ENCODE data around the gene GUCA1A.

GUCA1A gene

DNA sequence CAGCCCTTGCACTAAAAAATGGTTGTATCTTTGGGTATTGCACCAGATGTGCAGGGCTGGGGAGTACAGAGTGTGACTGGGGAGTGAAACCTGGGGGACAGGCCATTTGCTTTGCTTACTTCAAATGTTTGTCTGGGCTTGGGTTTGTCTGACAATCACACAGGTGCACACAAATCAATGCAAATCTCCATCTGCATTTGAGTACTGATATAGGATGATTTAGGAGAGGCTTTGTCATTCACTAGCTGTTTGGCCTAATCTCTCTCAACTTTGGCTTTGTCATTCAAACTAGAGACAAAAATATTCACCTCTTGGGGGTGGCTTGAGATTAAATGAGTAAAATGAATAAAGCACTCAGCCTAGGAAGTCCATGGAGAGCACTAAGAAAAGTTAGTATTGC is 3.8 kb downstream of the GUCA1A start:
- TF ChIP-seq, protein P1, sequence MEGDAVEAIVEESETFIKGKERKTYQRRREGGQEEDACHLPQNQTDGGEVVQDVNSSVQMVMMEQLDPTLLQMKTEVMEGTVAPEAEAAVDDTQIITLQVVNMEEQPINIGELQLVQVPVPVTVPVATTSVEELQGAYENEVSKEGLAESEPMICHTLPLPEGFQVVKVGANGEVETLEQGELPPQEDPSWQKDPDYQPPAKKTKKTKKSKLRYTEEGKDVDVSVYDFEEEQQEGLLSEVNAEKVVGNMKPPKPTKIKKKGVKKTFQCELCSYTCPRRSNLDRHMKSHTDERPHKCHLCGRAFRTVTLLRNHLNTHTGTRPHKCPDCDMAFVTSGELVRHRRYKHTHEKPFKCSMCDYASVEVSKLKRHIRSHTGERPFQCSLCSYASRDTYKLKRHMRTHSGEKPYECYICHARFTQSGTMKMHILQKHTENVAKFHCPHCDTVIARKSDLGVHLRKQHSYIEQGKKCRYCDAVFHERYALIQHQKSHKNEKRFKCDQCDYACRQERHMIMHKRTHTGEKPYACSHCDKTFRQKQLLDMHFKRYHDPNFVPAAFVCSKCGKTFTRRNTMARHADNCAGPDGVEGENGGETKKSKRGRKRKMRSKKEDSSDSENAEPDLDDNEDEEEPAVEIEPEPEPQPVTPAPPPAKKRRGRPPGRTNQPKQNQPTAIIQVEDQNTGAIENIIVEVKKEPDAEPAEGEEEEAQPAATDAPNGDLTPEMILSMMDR (IDR thresholded peaks at IDR 0.05; ENCODE audit: low read depth, low read length) = no peak
- no peak for DNase-seq (ENCODE audit: low read depth in 2 of 2)
- H3K4me3 ChIP-seq (replicated peaks in 1 of 2; ENCODE audit: low read depth in 2 of 2, low read length in 2 of 2) = no peak overlapping the region

DNA sequence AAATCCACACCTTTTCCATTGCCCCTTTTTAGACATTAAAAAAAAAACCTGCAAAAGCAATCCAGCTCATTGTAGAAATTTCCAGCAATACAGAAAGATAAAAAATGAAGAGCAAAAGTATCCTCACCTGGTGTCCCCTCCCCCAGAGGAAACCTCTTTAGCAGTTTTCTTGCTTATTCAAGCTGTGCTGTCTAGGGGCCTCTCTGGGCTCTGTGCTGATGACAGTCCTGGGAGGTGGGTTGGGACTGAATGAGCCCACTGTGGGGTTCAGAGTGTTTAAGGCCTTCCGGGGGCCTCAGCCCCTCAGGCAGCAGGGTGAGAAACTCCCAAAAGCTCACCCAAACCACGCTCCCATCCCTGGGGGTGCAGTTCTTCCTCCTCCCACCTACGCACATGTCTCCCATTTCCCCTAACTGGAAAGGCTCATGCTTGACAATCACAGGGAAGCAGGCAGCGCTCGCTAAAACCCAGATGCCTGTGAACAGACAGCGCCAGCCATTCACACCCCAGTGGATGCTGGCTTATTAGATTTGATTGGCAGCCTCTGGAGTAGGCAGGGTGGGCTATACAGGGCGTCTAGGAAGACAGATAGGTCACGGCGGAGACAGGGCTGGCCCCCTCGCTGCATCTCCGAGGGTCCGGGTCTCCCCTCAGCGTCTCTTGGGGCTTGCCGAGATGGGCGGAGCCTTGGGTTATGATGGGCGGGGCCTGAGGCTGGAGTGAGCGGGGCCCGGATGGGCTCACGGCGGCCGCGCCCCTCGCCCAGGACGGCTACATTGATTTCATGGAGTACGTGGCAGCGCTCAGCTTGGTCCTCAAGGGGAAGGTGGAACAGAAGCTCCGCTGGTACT is 4.6 kb downstream of the GUCA1A start:
- DNase-seq (ENCODE audit: low read depth in 2 of 2) = no peak
- TF ChIP-seq, protein P1 (IDR thresholded peaks at IDR 0.05; ENCODE audit: low read depth, low read length) = no peak
- no peak overlapping the region for H3K4me3 ChIP-seq (replicated peaks in 1 of 2; ENCODE audit: low read depth in 2 of 2, low read length in 2 of 2)

DNA sequence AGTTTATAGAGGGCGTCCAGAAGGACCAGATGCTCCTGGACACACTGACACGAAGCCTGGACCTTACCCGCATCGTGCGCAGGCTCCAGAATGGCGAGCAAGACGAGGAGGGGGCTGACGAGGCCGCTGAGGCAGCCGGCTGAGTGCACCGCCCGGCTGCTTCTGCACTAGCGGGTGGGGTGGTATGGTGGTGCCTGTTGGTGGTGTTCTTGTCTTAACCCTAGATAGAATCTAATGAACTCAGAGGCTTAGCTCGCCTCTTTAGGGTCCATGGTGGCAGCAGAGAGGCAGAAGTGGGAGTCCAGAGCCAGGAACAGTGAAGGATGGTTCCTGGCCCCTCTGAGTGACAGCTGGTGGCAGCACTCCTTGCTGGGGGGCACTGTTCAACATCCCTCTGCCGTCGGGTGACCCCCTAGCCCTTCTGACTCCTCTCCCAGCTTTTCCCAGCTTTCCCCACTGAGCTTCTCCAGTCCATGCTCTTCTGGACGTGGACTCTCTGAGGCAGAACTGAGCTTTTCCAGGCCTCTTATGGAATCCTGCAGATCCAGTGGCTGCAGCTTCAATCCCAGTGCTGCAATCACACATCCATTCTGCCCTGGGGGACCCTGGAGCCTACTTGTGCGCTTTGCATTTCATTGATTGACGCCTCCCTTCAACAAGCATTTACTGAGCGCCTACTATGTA is 6.2 kb downstream of the GUCA1A start:
- no peak for DNase-seq (ENCODE audit: low read depth in 2 of 2)
- TF ChIP-seq, protein P1 (IDR thresholded peaks at IDR 0.05; ENCODE audit: low read depth, low read length) = no peak
- no peak overlapping the region for H3K4me3 ChIP-seq (replicated peaks in 1 of 2; ENCODE audit: low read depth in 2 of 2, low read length in 2 of 2)

DNA sequence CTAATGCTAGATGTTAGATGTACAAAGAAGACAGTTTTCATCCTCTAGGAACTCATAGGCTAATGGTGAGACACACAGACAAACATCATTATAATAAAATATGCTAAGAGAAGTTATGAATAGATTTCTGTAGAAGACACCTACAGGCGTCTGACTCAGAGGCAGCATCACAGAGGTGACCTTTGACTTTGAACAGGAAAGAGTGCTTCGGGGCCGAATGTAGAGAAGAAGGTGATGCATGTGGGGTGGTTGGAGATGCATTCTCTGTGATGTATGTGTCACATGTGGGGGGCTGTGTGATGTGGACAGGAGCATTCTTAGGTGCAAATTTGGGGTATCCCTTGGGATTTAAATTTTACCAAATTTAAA is 6.8 kb downstream of the GUCA1A start:
- DNase-seq (ENCODE audit: low read depth in 2 of 2) = no peak
- no peak overlapping the region for H3K4me3 ChIP-seq (replicated peaks in 1 of 2; ENCODE audit: low read depth in 2 of 2, low read length in 2 of 2)
- TF ChIP-seq, protein P1 (IDR thresholded peaks at IDR 0.05; ENCODE audit: low read depth, low read length) = no peak

DNA sequence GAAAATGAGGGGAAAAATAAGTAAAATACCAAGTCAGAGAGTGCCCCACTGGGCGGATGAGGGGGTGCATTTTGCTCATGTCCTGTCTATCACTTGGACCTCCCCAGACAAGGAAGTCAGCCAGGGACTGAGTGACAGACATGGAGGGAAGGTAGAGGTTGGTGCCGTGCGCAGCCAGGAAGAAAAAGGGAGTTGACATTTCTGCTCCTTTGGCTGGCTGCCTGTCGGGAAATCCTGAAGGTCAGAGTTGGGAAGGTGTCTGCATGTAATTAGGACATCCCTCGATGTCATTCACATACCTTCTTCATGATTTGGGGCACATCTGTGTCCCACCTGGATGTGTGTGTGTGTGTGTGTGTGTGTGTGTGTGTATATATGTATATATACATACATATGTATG is 8.9 kb downstream of the GUCA1A start:
- TF ChIP-seq, protein P1 (IDR thresholded peaks at IDR 0.05; ENCODE audit: low read depth, low read length) = no peak
- no peak overlapping the region for H3K4me3 ChIP-seq (replicated peaks in 1 of 2; ENCODE audit: low read depth in 2 of 2, low read length in 2 of 2)
- DNase-seq (ENCODE audit: low read depth in 2 of 2) = no peak

DNA sequence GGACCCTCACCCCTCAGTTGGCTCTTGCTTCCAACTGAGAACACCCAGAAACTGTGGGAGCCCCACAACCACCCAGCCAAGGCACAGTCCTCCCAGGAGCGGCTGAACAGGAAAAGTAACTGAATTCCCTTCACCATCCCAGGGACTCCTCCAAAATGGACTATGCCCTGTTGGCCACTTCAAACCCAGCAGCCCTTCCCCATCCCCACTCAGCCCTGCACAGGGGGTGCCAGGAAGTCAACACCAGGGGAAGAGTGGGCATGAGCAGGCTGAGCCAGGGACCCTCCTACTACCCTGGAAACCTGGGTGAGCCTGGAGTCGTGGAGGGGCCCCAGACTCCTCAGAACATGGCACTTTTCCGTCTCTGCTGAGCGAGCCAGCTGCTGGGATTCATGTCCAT is 11.3 kb downstream of the GUCA1A start:
- H3K4me3 ChIP-seq (replicated peaks in 1 of 2; ENCODE audit: low read depth in 2 of 2, low read length in 2 of 2) = no peak overlapping the region
- TF ChIP-seq, protein P1 (IDR thresholded peaks at IDR 0.05; ENCODE audit: low read depth, low read length) = no peak
- no peak for DNase-seq (ENCODE audit: low read depth in 2 of 2)
